Bone marrow (tissue), 2 donors: ENCODE results near the gene SLC30A3.
"Not testable (repeated sequence)": the region's sequence is repeated elsewhere in the genome, so short reads cannot be mapped to it uniquely, and the experiment has no call there.

Experiments used
- DNase-seq, 2 donors: peaks; one replicate each; lab custom pipeline; 2025; lab: John Stamatoyannopoulos, UW

Gene SLC30A3

GRCh38 chr2:27285481-27285880 is 22.6 kb upstream of the SLC30A3 start:
- no peak for DNase-seq

DNA sequence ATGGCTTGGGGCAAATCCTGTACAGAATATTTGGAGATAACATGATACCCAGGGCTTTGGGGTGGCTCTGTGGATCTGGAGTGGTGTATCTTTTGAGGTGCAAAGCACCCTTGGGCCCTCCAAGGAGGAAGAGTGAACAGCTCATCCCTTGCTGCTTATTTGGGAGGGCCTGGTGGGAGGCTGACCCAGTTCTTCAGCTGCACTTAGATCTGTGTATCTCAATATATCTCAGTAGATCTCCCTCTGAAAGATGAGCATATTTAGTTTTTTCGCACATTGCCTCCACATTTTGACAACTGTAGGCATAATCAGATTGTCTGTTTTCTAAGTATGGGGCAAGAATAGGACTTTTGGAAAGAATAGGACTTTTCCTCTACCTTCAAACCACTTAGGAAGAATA is 22.1 kb upstream of the SLC30A3 start:
- no peak for DNase-seq

DNA sequence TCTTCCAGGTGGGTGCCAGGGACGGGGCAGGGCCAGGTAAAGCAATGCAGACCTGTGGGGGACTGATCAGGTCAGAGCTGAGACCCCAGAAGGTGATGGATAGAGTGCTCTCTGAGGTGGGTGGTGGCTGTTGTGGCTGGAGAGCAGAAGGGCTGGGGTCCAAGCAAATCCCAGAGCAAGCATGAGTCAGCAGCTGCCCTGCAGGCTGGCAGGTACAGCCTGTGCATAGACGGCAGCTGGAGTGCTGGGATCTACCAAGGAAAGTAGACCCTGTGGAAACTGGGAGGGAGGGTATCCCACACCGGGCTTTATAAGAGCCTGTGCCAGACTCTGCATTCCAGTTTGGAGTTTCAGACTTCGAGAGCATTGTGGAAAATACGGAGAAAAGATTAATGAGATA is 20.0 kb upstream of the SLC30A3 start:
- no peak for DNase-seq

DNA sequence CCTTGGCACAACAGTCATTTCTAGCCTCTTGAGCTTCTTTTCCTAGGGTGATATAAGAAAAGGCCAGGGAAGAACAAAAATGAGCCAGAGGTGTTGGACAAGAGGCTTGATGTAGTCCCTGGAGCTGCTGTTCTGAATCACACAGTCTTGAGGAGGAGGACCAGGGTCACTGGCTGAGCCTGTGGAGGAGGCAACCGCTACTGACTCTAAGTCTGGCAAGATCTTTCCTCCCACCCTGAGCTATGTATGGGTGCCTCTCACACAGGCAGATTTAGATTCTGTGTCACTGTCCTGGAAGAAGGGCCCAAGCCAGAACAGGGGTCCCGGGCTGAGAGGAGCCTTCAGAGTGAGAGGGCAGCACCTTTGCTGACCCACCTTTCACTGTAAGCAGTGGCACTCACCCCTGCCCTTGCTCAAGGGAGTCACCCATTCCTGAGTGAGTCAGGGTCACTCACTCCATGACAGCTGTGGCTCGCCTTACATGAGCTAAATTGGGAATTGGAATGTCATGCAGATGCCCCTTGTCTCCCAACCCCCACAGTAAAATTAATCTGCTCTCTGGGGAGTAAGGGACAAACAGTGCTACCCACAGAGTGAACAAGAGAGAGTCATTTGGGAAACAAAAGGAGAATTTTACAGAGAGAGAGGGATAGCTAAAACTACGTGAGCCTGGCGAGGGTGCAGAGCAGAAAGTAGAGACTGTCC is 19.2 kb upstream of the SLC30A3 start, which contains the start of gene TRIM54:
TRIM54 (plus strand) TSS at position 575 of the 705 bp plus-strand sequence. CDS start 303 bp downstream, outside the sequence.
- DNase-seq: no peak

- DNase-seq: no peak
Measured at GRCh38 chr2:27281442-27281841, 18.6 kb upstream of the SLC30A3 start.

GRCh38 chr2:27280826-27281225 is 18.0 kb upstream of the SLC30A3 start:
- DNase-seq: no peak

GRCh38 chr2:27278010-27278409 is 15.2 kb upstream of the SLC30A3 start:
- no peak for DNase-seq

DNA sequence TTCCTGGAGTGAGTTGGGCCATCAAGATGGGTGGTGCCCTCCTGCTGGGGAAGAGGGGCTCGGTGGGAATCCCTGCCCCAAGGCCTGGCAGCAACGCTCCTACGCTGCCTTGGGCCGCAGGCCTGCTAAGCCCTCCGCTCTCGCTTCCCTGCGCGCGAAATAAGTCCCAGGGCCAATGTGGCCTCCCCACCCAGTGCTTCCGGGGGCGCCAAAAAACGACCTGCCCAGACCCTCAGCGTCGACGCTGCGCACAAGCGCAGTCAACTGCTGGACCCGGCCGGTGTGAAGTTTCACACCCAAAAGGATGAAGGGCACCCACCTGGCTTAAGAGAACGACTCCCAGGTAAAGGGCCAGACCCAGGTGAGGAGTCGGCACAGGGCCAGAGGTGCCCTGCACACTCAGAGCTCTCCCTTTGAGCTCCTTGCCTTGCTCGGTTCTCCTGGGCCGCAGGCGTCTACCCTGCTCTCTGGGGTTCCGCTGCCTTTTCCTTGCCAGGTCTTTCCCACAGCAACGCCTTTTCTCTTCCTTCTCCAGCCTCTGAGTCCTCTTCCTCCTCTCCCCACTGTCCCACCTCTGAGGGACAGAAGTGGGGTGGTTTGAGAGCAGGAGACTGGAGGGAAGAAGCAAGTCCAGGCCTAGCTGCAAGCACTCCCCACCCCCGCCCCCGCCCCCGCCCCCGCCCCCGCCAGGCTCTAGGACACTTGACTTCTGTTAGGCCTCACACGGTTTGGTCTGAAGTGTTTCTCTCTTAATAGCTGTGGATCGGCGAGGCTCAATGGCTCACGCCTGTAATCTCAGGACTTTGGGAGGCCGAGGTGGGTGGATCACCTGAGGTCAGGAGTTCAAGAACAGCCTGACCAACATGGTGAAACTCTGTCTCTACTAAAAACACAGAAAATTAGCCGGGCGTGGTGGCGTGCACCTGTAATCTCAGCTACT is 12.6 kb upstream of the SLC30A3 start, which contains the start of gene DNAJC5G:
DNAJC5G (plus strand) TSS at position 223 of the 940 bp plus-strand sequence. CDS start 1,296 bp downstream, outside the sequence.
- DNase-seq: no peak

GRCh38 chr2:27272537-27273522 is 10.0 kb upstream of the SLC30A3 start:
- not testable (repeated sequence) for DNase-seq

- no peak for DNase-seq
Measured at GRCh38 chr2:27271631-27272340, 8.9 kb upstream of the SLC30A3 start.

- DNase-seq: no peak
Measured at GRCh38 chr2:27270670-27271069, 7.8 kb upstream of the SLC30A3 start.

GRCh38 chr2:27270131-27270530 is 7.3 kb upstream of the SLC30A3 start:
- no peak for DNase-seq

DNA sequence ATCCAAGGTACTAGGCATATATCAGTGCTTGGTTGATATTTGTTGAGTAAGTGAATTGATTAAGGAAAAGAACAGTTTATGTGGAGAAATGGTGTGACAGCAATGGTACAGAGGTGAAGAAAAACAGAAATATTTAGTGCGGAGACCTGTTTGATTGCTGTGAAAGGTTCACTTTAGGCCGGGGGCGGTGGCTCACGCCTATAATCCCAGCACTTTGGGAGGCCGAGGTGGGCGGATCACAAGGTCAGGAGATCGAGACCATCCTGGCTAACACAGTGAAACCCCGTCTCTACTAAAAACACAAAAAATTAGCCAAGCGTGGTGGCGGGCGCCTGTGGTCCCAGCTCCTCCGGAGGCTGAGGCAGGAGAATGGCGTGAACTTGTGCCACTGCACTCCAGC is 5.4 kb upstream of the SLC30A3 start:
- DNase-seq: not testable (repeated sequence)

GRCh38 chr2:27265536-27265870 is 2.7 kb upstream of the SLC30A3 start:
- no peak for DNase-seq

DNA sequence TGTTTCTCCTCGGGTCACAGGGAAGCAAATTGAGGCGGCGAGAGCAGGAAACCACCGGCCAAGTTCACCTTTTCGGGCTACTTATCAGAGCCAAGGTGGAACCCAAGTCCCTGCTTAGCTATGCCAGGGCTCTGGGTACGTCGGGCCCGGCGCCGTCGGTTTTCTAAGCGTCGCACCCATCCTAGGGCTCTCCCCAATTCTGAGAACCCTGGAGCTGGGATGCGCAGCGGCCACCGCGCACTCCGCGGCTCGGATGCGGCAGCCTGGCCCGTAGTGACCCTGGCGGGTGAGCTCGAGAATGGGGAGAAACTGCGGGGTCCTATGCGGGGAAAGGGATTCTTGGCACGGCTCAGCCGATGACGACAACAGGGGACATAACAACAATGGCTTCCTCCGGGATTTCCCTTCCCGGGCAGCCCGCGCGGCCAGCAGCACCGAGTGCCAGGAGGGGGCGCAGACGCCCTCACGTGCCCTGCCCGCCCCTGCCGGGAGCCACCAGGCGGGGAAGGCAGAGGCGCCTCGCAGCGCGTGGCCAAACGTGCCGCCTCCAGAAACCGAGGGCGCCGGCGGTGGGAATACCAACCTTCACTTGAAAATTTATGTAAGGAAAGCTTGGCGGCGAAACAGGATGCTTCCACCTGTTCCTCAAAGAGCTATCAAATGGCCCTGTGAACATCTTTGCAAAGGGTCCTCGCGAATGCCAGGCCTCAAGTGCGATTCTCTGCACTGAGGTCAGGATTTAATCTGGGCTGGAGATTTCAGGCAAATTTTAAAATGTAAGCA is 2.1 kb upstream of the SLC30A3 start:
- DNase-seq: peak; percentile 16 to 31

DNA sequence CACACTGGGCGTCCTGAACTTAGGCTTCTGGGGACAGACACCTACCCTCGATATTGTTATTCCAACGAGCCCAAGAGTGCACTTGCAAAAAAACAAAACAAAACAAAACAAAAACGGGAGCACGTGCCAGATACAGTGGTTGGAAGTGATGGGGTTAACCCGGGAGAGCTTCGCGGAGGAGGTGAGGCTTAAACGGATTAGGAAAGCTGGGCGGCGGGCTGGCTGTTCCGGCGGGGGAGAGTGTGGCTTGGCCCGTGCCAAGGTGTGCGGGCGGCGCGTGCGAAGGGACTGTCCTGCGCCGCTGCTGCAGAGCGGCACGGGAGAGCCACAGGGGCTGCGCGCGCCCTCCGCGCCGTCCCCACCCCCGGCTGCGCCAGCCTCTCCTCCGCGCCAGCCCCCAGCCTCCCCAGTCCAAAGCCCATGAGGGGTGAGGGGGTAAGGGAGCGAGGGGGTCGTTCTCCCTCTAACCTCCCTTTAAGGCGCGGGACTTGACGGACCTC is 1.5 kb upstream of the SLC30A3 start:
- no peak for DNase-seq

DNA sequence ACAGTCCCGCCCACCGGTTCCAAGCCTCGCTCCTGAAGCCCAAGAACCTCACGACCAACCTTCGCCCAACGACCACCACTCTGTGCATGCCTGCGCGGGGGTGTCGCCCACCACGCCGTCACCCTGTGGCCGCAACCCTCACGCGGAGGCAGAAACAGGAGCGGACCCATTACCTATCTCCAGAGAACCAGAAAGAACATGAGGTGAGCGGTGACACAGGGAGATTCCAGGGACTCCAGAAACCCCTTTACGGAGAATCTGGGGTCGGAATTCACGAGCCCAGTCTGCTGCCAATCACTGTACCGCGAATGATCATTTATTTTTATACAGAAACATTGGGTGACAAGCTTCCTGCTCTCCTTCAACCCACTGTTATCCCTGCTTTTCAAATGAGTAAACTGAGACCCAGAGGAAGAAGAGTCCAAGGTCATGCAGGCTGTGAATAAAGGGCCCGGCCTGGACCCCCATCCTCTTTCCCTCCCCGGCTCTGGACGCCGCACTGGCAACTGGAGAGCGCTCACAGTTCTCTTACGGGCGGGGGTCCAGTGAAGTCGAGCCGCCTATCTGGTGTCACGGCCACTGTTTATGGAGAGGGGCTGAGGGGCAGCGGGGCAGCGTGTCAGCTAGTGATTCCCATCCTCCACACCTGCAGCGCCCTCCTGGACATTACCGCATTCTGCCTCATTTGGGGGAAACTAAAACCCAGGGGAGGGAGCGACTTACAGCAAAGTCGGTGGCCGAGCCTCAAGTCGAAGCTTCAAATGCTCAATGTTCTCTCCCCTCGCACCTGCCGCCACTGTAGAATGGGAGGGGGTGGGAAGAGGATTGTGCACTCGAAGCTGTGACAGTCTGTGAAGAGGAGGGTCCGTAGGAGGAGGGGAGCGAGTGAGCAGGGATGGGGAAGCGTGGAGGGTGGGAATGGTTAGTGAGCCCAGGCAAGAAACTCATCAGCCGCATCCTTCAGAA is 723 bp upstream of the SLC30A3 start:
- DNase-seq: no peak

DNA sequence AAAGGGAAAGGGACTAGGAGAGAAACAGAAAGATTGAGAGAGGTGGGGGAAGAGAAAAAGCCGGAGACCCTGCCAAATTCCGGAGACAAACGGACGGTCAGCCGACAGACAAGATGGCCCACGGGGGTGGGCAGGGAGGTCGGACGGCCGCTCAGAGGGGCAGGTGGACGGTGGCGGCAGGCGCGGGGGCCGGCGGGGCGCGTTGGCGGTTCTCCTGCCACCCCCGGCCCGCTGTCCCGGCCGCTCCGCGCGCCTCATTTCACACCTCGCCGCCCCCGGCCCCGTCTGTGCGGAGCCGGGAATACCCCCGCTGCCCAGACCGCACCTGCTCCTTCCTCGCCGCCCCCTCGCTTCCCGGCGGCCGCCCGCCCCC is 935 bp downstream of the SLC30A3 start:
- DNase-seq: no peak
